Ascending aorta (tissue), 2 donors: ENCODE measurements around the gene SLC6A8. TPM values are rescaled to one million over a fixed set of nuclear protein-coding genes. Genes with fewer than 3 reads are reported as not detected.

Experiments used
- DNase-seq, 2 donors: peaks; one replicate each; pipeline ENCODE4 v3.0.0-alpha.2; 2019; ENCODE audit warnings: low spot score in 2 of 2
- H3K27ac ChIP-seq, 2 donors: fragments of 200-600 bp; sonication (generic); one replicate each; pipeline ENCODE4 v1.5.1; 2016 to 2017; ENCODE audit warnings: mild to moderate bottlenecking in 1 of 2
- H3K27me3 ChIP-seq: fragments of 200-600 bp; sonication (generic); one replicate; pipeline ENCODE4 v1.5.1; 2017
- H3K36me3 ChIP-seq, 2 donors: fragments of 200-600 bp; sonication (generic); one replicate each; pipeline ENCODE4 v1.5.1; 2016
- H3K4me1 ChIP-seq, 2 donors: fragments of 200-600 bp; sonication (generic); one replicate each; pipeline ENCODE4 v1.5.1; 2016 to 2017; ENCODE audit warnings: mild to moderate bottlenecking in 1 of 2
- H3K4me3 ChIP-seq, 2 donors: fragments of 200-600 bp; sonication (generic); one replicate each; pipeline ENCODE4 v1.5.1; 2016 to 2017; ENCODE audit warnings: mild to moderate bottlenecking in 1 of 2
- H3K9me3 ChIP-seq, 2 donors: fragments of 200-600 bp; sonication (generic); one replicate each; pipeline ENCODE4 v1.5.1; 2016
- CTCF ChIP-seq, 3 experiments: fragments of 200-600 bp in 2 of 3; fragments of 450-650 bp in 1 of 3; sonication (generic) in 2 of 3; IDR thresholded peaks; one replicate each; pipeline ENCODE4 v1.5.1; 2016 to 2019; ENCODE audit warnings: antibody characterized with exemption in 3 of 3, mild to moderate bottlenecking in 1 of 3, moderate library complexity in 1 of 3
- intact Hi-C: fragments of 100-400 bp; cut with DNase I; formaldehyde crosslinking; loops from one replicate; pipeline ENCODE4 v1.15.1; 2023
- total RNA-seq: library from RNA; depleted of rRNA; stranded (reverse); fragments of >200 nt; gene quantifications from one replicate; pipeline ENCODE4 v1.1.0, GENCODE V29; 2016

SLC6A8 gene
- total RNA-seq, 1 donor from 2014 or later = 44.2 TPM

DNA sequence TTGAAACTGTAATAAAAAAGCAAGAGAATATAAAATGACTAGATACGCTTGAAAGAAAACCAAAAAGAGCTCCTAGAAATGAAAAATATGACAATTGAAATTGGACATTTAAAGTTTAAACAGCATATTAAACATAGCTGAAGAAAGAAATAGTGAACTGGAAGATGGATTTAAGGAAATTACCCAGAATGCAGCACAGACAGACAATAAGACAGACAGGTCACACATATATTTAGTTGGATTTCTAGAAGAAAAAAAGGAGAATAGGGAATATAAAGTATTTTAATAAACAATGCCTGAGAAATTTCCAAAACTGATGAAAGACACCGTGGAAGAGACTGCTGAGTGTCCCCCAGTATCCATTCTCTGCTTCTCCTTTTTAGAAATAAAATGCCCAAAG, 34.2 kb upstream of the SLC6A8 start:
- no peaks in the 10 kb centered on the region for H3K9me3 ChIP-seq
- H3K27me3 ChIP-seq = no peaks in the 10 kb centered on the region
- no peaks in the 10 kb centered on the region for H3K36me3 ChIP-seq
- H3K4me1 ChIP-seq = no peaks in the 10 kb centered on the region
- no peak for TF ChIP-seq CTCF (IDR thresholded peaks at IDR 0.05)
- DNase-seq = no peak
- intact Hi-C loops = no loop called here
- no peak overlapping the region for H3K27ac ChIP-seq
- H3K4me3 ChIP-seq = no peak overlapping the region

- DNase-seq = peak in 1 of 2 donors; percentile 40
- H3K4me3 ChIP-seq = no peak overlapping the region
- intact Hi-C loops = no loop called here
- H3K9me3 ChIP-seq = no peaks in the 10 kb centered on the region
- no peaks in the 10 kb centered on the region for H3K36me3 ChIP-seq
- H3K4me1 ChIP-seq = no peaks in the 10 kb centered on the region
- TF ChIP-seq CTCF (IDR thresholded peaks at IDR 0.05) = no peak
- no peaks in the 10 kb centered on the region for H3K27me3 ChIP-seq
- no peak overlapping the region for H3K27ac ChIP-seq
Observed at GRCh38 chrX:153657161-153657560, 30.6 kb upstream of the SLC6A8 start.

DNA sequence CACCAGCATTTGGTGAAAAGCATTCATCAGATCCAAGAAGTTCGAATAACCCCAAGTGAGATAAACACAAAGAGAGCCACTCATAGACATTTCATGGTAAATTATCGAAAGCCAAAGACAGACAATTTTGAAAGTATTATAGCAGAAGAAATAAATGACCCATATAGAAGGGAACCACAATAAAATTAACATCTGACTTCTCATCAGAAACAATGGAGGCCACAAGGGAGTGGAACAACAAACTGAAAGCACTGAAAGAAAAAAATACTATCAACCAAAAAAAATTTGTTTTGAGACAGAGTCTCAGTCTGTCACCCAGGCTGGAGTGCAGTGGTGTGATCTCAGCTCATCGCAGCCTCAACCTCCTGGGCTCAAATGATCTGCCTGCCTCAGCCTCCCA, 28.5 kb upstream of the SLC6A8 start:
- H3K4me1 ChIP-seq = no peaks in the 10 kb centered on the region
- H3K36me3 ChIP-seq = no peaks in the 10 kb centered on the region
- intact Hi-C loops = no loop called here
- no peaks in the 10 kb centered on the region for H3K9me3 ChIP-seq
- H3K27ac ChIP-seq = no peak overlapping the region
- TF ChIP-seq CTCF (IDR thresholded peaks at IDR 0.05) = no peak
- H3K27me3 ChIP-seq = no peaks in the 10 kb centered on the region
- DNase-seq = no peak
- H3K4me3 ChIP-seq = no peak overlapping the region

DNA sequence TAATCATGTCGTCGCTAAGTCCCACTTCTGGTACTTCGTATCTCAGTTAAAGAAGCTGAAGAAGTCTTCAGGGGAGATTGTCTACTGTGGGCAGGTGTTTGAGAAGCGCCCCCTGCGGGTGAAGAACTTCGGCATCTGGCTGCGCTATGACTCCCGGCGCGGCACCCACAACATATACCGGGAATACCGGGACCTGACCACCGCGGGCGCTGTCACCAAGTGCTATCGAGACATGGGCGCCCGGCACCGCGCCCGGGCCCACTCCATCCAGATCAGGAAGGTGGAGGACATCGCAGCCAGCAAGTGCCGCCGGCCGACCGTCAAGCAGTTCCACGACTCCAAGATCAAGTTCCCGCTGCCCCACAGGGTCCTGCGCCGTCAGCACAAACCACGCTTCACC, 25.5 kb upstream of the SLC6A8 start:
- no peak for TF ChIP-seq CTCF (IDR thresholded peaks at IDR 0.05)
- no peak for DNase-seq

DNA sequence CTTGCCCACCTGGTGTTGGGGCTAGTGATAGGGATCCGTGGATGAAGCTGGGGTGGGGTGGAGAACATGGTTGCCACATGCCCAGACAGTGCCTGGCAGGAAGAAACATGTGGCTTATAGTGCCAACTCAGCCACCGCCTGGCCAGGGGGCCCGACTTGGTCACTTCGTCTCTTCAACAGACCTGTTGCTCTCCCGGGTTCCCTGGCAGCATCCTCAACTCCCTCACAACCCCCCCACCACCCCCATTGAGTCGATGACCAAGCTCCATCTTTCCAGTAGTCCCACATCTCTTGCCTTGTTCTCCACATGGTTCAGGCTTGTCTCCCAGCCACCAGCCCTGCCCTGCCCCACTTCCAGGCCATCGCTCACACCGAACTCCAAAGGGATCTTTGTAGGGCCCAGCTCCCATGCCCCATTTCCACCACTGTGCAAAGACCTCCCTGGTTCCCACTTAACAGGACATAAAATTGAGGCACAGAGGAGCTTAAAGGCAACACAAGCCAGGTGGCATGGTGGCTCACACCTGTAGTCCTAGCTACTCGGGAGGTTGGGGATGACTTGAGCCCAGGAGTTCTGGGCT, 21.9 kb upstream of the SLC6A8 start:
- Histone ChIP-seq H3K9me3 (no peaks in the 10 kb centered on the region), H3K36me3 (no peaks in the 10 kb centered on the region), H3K4me1 (no peaks in the 10 kb centered on the region), H3K4me3 (no peak overlapping the region), H3K27ac (no peak overlapping the region), H3K27me3 (no peaks in the 10 kb centered on the region)
- no peak for TF ChIP-seq CTCF (IDR thresholded peaks at IDR 0.05)
- DNase-seq = no peak
- intact Hi-C loops = loop anchor here (5.0 to 10.0 kb wide), 3 partner anchors 109 to 631 kb away; no protein-coding TSS in a partner anchor

More for the DNA sequence above, 25.5 kb upstream of the SLC6A8 start:
- Histone ChIP-seq H3K9me3 (no peaks in the 10 kb centered on the region), H3K4me1 (no peaks in the 10 kb centered on the region), H3K27ac (no peak overlapping the region), H3K27me3 (no peaks in the 10 kb centered on the region), H3K4me3 (no peak overlapping the region), H3K36me3 (no peaks in the 10 kb centered on the region)
- intact Hi-C loops = loop anchor here (10.0 kb wide), 1 partner anchor 627 kb away; no protein-coding TSS in a partner anchor
